GM19351 (cell line): ENCODE data around the gene TCTN3.
"Not testable (repeated sequence)": the region's sequence is repeated elsewhere in the genome, so short reads cannot be mapped to it uniquely, and the experiment has no call there.

ENCODE experiments used
- ATAC-seq: cut with Tn5 transposase; IDR thresholded peaks from one replicate; pipeline ENCODE4 v1.9.1; 2021; ENCODE audit warnings: mild to moderate bottlenecking, moderate library complexity; ENCODE audit not compliant: unreplicated experiment

The TCTN3 gene

GRCh38 chr10:95688648-95689047 lies 5.1 kb downstream of the TCTN3 start:
- ATAC-seq: no peak

DNA sequence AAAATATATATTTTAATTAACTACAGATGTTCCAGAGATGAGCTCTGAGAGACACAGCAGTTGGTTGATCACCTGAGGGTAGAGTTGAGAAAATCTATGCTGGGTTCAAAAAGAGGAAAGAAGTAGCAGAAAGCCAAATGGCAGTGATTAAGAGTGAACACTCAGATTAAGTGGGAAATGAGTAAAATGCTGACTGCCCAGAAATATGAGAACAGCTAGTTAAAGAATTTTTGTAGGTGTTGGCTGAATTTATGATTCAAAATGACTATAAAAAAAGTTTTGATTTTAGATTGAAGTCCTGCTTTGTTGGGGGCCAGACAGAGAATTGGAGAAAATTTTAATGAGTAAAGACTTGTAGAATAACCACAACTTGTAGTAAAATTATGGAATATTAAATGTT lies 9.8 kb downstream of the TCTN3 start:
- no peak for ATAC-seq

GRCh38 chr10:95675403-95676116 lies 18.2 kb downstream of the TCTN3 start:
- ATAC-seq: no peak

DNA sequence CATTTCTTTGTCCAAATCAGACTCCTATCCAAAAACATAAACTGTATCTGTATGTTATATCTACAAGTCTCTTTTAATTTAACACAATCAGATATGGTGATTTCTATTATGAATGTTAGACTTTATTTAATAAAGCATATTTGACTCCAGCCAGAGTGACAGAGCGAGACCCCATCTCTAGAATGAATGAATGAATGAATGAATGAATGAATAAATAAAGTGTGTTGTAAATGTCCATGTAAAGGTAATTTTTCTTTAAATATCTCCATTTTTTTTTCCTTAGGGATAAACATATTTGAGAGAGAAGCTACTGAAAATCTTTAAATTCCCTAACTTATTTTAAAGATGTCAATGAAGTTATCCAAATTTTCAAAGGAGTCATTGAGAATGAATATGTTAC lies 19.1 kb downstream of the TCTN3 start:
- no peak for ATAC-seq

- ATAC-seq: not testable (repeated sequence)
Measured at GRCh38 chr10:95672641-95673040, 21.1 kb downstream of the TCTN3 start.

GRCh38 chr10:95664543-95664942 lies 29.2 kb downstream of the TCTN3 start:
- ATAC-seq: no peak

- ATAC-seq: no peak
Measured at GRCh38 chr10:95663496-95663895, 30.2 kb downstream of the TCTN3 start.

GRCh38 chr10:95661818-95662217 lies 31.9 kb downstream of the TCTN3 start:
- no peak for ATAC-seq

- no peak for ATAC-seq
Measured at GRCh38 chr10:95660283-95660682, 33.4 kb downstream of the TCTN3 start.

- ATAC-seq: no peak
Measured at GRCh38 chr10:95657250-95657649, 36.5 kb downstream of the TCTN3 start.

- peak; percentile 86 for ATAC-seq
Measured at GRCh38 chr10:95656291-95657164, 37.2 kb downstream of the TCTN3 start, which contains the start of gene ALDH18A1. Gene ALDH18A1 (minus strand): TSS chr10:95656711. CDS start chr10:95653377, 3,334 bp downstream.

- peak; percentile 26 for ATAC-seq
Measured at GRCh38 chr10:95655571-95656290, 38.0 kb downstream of the TCTN3 start.

- no peak for ATAC-seq
Measured at GRCh38 chr10:95653895-95654294, 39.8 kb downstream of the TCTN3 start.

DNA sequence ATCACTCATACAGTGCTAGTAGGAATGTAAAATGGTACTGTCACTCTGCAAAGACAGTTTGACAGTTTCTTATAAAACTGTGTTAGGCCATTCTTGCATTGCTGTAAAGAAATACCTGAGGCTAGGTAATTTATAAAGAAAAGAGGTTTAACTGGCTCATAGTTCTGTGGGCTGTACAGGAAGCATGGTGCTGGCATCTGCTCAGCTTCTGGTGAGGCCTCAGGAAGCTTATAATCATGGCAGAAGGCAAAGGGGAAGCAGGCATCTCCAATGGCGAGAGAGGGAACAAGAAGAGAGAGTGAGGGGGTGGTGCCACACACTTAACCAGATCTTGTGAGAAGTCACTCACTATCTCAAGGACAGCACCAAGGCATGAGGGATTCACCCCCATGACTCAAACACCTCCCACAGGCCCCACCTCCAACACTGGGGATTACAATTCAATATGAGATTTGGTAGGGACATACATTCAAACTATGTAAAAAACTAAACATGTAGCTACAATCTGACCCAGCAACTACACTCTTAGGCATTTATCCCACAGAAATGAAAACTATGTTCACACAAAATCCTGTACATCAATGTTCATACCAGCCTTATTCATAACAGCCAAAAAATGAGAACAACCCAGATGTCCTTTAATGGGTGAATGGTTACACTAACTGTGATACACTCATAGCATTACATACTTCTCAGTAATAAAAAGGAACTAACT lies 42.2 kb downstream of the TCTN3 start:
- ATAC-seq: no peak

DNA sequence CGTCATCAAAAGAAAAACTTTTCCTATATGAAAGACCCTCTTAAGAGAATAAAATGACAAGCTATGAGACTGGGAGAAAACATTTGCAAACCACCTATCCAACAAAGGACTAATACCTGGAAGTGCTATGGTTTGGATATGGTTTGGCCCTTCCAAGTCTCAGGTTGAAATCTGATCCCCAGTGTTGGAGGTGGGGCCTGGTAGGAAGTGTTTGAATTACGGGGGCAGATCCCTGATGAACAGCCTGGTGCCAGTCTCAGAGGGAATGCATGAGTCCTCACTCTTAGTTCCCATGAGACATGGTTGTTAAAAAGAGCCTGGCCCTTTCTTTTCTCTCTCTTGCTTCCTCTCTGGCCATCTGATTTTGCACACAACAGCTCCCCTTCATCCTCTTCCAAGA lies 43.5 kb downstream of the TCTN3 start:
- ATAC-seq: no peak

GRCh38 chr10:95648138-95648537 lies 45.6 kb downstream of the TCTN3 start:
- ATAC-seq: no peak

DNA sequence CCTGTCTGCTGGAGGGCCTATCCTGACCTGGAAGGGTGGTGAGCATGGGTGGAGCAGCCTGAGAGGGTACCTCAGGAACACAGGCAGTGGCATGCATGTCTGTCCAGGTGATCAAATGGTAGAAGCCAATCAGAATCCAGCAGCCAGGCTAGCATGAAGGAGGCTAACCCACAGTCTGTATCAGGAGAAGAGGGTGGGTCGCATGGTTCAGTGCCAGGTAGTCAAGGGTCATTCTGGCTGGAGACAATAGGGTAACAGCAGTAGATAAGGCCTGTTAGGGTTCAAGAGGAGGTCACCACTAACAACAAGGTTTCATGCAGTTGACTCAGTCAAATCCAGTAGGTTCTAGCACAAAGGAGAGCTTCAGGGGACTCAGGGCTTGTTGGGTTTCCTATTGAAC lies 47.6 kb downstream of the TCTN3 start:
- ATAC-seq: no peak

DNA sequence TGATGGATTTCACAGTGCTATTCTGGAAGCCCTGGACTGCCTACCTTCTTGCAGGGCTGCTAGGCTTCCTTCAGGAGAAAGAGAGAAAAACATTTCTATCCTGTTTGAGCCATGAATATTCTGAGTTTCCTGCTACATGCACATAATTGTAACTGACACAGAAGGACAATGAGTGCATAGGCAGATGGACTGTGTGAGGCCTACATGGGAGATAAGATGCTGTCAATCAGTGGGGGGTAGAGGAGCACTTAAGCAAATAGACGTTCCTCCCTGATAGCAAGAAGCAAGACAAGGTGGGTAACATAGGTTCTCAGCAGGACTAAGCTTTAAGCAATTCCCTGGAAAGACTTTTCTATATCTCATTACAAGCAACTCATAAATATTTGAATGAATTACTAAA lies 48.8 kb downstream of the TCTN3 start:
- no peak for ATAC-seq

DNA sequence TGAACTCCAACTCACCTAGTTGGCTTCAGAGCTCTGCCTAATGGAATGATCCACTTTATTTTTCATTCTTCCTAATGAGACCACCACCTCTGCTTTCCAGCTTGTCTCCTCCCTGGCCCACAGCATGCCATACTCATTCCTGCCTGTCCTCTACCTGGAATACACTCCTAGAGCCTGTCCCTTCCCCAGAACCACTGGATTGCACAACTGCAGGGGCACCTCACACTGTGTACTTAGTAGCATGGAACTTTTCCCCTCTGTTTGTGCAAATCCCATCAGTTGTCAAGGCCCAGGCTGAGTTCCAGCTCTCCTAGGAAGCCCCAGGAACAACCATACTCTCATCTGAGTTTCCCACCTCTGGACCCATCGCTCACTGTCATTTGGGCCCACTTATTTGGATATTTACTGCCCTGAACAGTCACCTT lies 52.8 kb downstream of the TCTN3 start:
- no peak for ATAC-seq

- ATAC-seq: no peak
Measured at GRCh38 chr10:95637911-95638310, 55.8 kb downstream of the TCTN3 start.

- ATAC-seq: no peak
Measured at GRCh38 chr10:95637140-95637539, 56.6 kb downstream of the TCTN3 start.
